ENCODE data around the gene UBASH3A. TPM values are rescaled to one million over a fixed set of nuclear protein-coding genes. Genes with fewer than 3 reads are reported as not detected.

UBASH3A gene
- polyA plus RNA-seq, 3 donors, result not detected

DNA sequence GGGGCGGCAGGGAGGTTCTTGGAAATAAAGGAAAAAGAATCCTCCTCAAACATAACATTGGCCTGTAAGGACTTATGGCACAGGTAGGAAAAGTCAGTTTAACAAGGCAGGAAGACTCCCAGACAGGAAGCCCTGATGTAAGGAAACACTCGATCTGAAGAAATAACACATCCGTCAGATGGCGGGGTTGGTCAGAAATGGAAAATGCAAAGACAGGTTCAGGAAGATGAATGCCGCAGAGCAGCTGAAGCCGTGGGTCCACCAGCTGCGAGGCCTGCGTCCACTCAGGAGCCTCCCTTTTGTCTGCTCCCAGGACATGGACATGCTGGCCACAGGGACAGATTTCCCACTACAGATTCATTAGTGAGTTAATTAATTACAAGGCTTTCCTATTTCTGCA, 88.5 kb downstream of the UBASH3A start:
- DNase-seq (ENCODE audit: extremely low read depth in 1 of 11, low read depth in 9 of 11, low spot score in 4 of 11), result no peak

DNA sequence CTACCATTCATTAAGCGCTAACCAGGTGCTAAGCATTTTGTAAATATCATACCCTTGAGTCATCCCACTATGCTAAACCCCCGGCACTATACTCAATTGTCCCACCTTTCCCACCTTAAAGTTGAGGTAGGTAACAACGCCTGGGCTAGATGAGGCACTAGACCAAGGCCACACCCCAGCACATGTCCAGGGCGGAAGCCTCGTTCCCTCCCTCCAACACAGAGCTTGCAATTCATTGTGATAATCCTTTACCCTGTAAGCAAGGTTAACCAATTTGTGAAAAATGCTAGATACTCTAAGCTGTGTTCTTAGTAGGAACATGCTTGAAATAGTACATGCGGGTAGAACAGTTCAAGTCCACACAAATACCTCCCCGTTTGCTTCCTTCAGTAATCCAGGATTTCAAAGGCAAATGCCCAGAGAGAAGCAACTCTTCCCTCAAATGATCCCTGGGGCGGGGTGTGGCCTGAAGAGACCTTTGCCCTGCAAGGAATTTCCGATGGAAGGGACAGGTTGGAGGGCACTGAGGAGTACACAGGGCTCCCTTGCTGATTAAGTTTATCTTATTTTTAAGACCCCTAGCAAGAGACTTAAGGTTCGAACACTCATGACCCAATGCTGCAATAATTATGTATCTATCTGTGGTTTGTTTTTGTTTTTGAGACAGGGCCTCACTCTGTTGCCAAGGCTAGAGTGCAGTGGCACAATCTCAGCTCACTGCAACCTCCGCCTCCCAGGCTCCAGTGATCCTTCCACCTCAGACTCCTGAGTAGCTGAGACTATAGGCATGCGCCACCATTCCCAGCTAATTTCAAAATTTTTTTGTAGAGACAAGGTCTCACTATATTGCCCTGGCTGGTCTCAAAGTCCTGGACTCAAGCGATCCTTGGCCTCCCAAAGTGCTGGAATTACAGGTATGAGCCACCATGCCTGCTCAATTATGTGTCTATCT, 89.7 kb downstream of the UBASH3A start:
- DNase-seq (ENCODE audit: extremely low read depth in 1 of 11, low read depth in 9 of 11, low spot score in 4 of 11), result no peak

GRCh38 chr21:42495027-42495426, 91.3 kb downstream of the UBASH3A start:
- no peak for DNase-seq (ENCODE audit: extremely low read depth in 1 of 11, low read depth in 9 of 11, low spot score in 4 of 11)

- peak in 1 of 11 donors; percentile 19 for DNase-seq (ENCODE audit: extremely low read depth in 1 of 11, low read depth in 9 of 11, low spot score in 4 of 11)
Measured at GRCh38 chr21:42495765-42496119, 92.0 kb downstream of the UBASH3A start.

DNA sequence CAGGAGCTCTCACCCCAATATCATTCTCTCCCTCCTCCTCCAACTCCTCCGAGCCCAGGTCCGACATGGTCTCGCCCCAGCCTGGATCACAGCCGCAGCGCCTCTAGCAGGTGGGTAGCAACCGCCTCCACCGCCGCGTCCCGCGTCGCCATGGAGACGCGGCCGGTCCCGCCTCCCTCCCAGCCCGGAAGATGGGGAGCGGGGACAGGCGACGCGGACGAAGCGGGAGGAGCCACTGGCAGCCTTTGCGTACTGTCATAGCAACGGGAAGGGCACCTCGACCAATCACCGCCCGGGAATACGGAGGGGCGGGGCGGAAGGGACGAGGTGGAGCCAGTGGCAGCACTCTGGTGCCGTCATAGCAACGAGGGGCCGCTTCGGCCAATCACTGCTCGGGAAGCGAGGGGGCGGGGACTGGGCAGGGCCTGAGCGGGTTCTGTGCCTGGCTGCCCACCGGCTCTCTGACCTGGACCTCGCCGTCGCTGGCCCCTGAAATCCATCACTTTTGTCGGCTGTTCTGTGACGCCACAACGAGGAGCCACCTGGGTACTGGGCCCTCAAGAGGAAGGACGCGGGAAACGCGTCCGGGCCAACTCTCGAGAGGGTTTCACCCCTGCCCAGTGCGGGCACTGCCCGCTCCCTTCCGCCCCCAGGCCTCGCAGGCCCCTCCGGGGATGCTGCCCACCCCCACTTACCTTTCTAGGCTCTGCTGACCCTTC, 92.6 kb downstream of the UBASH3A start, which contains the start of gene RSPH1:
Gene RSPH1 (minus strand): TSS at position 105 of the 719 bp plus-strand sequence. CDS start 38 bp downstream, at position 67.
- peak; percentile 96 to 100 (median 99) for DNase-seq (ENCODE audit: extremely low read depth in 1 of 11, low read depth in 9 of 11, low spot score in 4 of 11)

GRCh38 chr21:42496839-42497202, 93.1 kb downstream of the UBASH3A start:
- peak in 1 of 11 donors; percentile 25 for DNase-seq (ENCODE audit: extremely low read depth in 1 of 11, low read depth in 9 of 11, low spot score in 4 of 11)

Other genes with a start within 250 kb of the UBASH3A start
- gene ABCG1, start 184.8 kb upstream of the UBASH3A start, polyA plus RNA-seq (ENCODE audit: insufficient read length in 3 of 3), result 10 to 100 TPM in 1 of 3 donors, 1 to 10 TPM in 2; 8.0 to 14.1 (median 9.3) TPM
- 1 to 10 TPM; 1.7 to 5.4 (median 3.6) TPM for gene TFF3, start 88.5 kb upstream of the UBASH3A start, polyA plus RNA-seq (ENCODE audit: insufficient read length in 3 of 3)
- not detected for gene TFF2, start 52.9 kb upstream of the UBASH3A start, polyA plus RNA-seq (ENCODE audit: insufficient read length in 3 of 3)
- gene TFF1, start 37.4 kb upstream of the UBASH3A start, polyA plus RNA-seq (ENCODE audit: insufficient read length in 3 of 3), result under 1 TPM in 1 of 3 donors, not detected in 2; 0.94 TPM
- gene TMPRSS3, start 7.8 kb upstream of the UBASH3A start, polyA plus RNA-seq (ENCODE audit: insufficient read length in 3 of 3), result 1 to 10 TPM; 1.6 to 2.7 (median 1.9) TPM
- gene RSPH1, start 92.3 kb downstream of the UBASH3A start, polyA plus RNA-seq (ENCODE audit: insufficient read length in 3 of 3), result 10 to 100 TPM; 12.4 to 16.0 (median 14.2) TPM
- gene SLC37A1, start 110.0 kb downstream of the UBASH3A start, polyA plus RNA-seq (ENCODE audit: insufficient read length in 3 of 3), result 10 to 100 TPM in 1 of 3 donors, 1 to 10 TPM in 2; 7.1 to 12.6 (median 7.5) TPM
- gene PDE9A, start 249.7 kb downstream of the UBASH3A start, polyA plus RNA-seq (ENCODE audit: insufficient read length in 3 of 3), result 10 to 100 TPM; 37.5 to 54.3 (median 43.1) TPM

Measured in renal cortex interstitium (tissue), 11 donors.